COLO668 (cell line): ENCODE measurements around the gene CACNA1H.

ENCODE experiments used
- DNase-seq: peaks from one replicate; lab custom pipeline; 2025; ENCODE audit not compliant: unreplicated experiment; lab: John Stamatoyannopoulos, UW

The CACNA1H gene

DNA sequence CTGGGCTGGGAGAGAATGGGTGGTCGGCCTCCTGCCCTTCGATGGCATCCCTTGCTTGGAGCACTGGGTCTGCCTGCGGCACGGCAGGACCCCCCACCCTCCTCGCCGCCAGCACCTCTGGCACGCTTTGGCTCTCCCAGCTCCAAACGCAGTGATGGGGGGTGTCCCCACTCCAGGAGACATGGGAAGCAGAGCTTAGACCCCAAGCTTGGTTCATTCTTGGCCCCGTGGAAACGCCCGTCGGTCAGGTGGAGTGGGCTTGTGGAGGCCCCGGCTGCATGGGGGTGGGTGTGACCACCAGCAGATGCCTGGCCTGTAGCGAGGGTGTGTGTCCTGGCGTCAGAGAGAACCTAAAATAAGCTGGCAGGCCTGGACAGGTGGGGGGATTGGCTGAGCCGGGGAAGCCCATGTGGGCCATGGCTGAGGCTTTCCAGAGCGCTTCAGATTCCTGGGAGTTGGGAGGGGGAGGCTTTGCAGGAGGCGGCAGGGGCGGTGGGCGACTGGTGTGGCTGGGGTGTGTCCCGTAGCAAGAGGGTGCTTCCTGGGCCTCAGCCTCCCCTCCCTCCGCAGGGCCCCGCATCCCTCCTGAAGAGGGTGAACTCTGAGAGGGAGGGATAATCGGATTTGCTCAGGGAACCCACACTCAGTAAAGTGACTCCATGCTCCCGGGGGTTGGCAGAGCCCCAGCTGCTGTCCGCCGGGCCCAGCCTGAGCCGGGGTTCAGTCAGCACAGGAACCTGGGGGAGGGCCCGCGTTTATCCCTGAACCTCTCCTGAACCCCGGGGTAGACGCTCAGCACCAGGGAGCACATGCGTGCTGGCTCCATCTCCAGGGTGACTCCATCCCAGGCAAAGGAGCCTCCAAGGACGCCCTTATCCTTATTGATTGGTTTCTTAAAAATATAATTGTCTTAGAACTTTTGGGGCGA lies 3.4 kb downstream of the CACNA1H start:
- no peak for DNase-seq

DNA sequence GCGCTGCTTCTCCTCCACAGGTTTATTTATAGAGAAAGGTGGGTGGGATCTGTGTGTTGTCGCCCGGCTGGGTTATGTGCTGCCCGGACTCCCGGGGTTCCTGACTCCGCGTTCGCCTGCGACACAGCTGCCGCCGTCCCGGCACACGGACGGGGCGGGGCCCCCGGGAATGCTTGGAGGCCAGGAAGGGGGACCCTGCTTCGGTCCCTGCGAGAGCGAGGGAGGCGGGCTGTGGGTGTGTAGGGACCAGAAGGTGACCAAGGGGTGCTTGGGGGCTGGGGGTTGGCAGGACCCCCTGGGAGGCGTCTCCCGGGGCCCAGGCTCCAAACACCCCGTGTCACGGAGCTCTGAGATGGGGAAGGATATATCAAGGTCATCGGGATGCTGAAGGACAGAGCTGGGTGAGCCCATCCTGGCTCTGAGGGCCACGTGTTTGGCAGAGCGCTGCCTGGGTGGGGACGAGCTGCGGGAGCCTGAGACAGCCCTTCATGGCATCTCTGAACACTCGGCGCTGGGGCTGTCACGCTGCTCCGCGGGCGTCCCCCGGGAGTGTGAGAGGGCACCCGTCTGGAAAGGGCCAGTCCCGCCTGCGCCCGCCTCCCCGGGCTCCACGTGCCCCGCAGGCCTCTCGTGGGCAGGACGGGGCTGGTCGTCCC lies 4.2 kb downstream of the CACNA1H start:
- no peak for DNase-seq

DNA sequence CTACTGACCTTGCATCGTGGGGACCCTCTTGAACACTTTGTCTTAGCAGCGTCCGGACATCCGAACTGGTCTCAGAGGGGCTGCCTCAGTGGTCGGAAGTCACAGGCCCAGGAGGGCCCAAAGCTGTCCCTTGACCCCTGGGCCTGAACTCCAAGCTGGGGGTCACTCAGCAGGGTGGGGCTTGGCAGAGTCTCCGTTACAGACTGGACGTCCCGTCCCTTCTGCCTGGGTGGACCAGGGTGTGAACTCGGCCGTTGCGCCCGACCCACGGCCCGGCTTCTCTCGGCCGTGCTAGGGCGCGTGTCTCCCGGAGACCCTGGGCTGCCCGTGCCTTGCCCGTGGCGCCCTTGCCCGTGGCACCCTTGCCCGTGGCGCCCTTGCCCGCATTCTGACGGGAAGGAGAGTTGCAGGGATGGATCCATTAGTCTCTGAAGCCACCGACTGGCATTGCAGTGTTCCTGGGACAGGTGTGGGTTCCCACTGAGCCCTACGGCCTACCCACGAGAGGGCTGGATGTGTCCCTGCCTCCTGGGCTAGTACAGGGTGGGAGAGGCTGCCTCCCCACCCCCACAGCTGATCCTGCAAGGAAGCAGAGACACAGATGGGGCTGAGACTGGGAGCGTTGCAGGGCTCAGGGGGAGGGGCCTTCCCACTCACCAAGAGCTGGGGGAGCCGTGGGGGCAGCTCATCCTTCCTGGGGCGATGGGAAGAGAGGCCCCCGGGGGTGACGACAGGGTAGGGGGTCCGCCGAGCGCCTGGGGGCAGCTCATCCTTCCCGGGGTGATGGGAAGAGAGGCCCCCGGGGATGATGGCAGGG lies 4.9 kb downstream of the CACNA1H start:
- DNase-seq, result no peak

DNA sequence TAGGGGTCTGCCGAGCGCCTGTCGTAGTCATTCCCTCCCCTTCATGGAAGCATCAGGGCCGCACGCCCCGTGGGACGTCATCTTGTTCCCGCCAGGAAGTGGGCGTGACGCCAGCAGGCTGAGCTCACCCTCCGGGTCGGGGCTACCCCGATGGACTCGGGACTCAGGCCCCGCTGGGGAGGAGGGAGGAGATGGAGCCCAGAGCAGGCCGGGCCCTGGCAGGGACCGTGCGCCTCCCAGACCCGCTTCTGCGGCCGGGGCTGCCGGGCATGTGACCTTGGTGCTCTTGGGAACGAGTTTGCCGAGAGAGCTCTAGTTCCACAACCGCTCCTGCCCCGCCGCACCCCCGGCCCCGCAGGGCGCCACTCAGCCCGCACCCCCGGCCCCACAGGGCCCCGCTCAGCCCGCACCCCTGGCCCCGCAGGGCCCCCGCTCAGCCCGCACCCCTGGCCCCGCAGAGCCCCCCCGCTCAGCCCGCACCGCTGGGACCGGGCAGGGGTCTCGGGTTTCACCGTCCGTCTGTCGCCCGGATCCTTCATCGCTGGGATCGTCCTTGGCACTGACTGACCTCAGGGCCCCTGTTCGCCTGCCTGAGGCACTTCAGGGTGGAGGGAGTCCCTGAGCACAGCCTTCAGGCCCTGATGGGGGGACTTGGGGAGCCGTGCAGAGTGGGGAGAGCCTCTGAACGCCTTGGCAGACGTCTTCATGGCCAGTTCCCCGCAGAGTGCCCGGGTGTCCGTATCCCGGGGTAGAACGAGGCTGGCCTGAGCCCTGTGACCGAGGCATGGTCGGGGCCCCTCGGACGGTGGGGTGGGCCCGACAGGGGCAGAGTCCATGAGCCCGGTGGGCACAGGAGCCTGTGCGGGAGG lies 5.8 kb downstream of the CACNA1H start:
- DNase-seq, result no peak

DNA sequence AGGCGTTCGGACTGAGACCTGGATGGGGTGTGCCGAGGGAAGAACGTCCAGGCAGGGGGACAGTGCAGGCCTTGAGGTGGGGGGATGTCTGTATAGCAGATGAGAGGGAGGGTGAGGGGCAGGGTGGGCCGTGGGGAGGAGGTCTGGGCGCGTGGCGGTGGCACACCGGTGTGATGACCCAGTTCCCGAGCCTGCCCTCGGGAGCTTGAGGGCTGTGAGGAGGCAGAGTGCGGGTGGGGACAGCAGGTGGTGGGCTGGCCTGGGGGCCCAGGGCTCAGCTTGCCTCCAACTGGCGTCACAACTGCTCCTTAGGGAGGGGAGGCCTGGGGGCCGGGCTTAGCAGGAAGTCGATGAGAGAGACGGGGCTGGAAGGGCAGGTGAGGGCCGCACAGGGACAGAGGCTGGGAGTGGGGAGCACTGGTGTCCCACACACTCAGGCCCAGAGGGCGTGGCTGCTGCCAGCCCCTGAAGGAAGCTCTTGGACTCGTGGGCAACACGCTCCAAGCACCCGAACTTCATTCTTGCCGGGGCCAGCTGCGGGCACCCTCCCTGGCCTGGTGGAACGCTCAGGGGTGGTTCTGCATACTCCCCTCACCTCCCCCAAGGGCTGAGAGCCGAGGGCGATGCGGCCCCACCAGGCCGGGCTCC lies 6.5 kb downstream of the CACNA1H start:
- DNase-seq, result peak; percentile 27

DNA sequence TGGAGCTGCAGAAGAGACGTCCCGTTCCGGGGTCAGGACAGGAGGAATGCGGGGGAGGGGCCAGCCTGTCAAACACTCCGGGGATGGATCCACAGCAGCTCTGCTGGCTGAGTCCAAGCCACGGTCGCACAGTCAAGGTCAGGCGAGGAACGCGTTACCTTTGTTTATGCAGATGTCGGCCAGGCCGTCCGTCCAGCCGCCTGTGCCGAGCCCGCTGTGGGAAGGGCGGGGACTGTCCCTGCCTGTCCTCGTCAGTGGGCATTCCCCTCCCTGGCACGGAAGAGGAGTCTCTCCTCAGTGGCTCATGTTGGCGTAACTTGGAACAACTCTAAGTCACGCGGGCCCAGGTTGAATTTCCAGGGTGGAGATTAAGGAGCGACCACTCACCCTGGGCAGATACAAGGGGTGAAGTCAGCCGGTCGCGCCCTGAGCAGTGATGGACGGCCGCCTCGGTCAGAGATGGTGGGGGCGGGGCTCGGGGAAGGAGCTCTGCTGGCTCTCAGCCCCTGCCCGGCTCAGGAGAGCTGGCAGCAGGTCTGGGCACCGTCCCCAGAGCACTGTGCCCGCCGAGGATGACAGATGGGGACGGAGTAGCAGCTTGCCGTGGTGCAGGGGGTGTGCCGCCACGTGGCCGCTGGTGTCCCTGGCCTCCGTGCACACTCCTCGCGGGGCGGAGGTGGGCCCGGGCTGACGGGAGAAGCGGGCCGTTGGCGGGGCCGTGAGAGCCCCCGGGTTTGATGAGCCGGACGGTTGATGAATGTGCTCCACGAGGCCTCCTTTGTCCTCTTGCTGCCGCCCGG lies 7.3 kb downstream of the CACNA1H start:
- peak; percentile 45 for DNase-seq

DNA sequence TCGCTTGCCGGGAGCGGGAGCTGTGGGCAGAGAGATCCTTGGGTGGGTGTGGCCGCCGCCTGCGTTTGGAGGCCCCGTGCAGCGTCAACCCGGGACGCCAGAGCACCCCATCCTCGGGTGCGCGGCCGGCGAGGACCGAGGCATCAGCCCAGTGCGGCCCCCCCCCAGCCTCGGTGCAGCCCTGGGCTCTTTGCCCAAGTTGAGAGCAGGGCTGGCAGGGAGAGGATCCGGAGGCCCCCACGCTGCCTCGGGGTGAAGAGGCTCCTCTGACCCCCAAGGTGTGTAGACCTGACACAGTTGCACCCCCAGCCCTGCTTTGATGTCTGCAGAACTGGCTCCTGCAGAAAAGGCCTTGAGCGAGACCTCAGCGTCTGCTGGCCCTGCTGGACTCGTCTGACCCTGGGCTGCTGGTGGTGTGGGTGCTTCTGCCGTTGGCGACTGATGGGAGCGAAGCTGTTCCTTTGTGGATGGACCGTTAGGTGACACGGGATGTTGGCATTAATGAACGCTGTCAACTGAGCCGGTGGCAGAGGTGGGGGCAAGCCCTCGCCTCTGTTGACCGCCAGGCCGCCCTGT lies 8.0 kb downstream of the CACNA1H start:
- DNase-seq, result no peak

DNA sequence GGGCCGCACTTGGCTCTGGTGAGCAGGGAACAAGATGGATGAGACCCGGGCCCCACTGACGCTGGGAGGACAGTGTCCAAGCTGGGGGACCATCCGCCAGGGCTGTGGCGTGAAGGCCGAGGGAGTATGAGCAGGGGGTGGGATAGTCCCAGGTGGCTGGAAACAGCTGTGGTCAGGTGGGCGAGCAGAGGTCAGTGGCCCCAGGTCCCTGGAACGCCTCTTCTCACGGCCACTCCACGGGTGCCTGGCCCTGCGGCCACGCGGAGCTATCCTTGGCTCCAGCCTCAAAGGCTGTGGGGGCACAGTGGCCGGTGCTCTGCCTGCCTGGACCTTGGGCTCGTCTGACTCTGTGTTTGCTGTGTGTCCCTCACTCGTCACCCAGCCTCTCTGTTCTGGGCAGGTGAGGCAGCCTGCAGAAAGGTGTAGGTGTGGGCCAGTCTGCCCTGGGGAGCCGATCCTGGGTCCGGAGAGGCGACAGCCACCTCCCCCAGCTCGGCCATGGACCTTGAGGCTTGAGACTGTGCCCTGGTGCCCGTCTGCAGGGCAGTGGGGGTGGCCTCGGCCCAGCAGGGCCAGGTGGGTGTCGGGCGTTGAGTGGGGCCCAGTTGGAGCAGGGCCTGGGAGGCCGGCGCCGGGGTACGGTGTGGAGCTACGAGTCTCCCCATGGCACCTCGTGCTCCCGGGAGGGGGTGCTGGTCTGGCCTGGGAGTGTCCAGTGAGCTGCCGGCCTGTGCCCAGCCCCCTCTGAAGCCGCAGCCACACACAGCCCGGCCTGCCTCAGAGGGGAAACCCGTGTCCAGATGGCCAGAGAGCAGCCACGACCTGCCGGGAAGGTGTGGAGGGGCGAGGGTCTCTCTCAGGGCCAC lies 10.0 kb downstream of the CACNA1H start:
- DNase-seq, result no peak

DNA sequence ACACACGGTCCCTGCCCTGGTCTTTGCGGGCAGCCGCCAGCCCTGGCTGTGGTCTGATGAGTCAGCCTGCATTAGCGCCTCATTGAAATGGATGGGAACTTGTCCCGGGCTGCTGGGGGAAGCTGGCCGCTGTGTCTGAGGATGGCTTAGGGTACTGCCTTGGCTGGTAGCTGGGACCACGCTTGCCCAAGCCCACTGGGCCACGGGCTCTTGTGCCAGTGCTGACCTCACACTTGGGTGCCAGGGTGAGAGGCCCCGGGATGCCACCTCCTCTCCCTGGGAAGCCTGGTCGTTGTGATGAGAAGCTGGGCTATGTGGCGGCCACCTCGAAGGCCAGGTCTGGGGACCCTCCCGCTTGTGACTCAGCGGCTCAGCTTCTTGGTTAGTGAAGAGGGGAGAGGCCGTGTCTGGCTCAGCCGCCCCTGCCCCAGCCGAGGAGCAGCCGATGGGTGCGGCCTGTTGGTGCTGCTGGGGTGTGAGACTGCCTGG lies 10.7 kb downstream of the CACNA1H start:
- DNase-seq, result peak; percentile 21

DNA sequence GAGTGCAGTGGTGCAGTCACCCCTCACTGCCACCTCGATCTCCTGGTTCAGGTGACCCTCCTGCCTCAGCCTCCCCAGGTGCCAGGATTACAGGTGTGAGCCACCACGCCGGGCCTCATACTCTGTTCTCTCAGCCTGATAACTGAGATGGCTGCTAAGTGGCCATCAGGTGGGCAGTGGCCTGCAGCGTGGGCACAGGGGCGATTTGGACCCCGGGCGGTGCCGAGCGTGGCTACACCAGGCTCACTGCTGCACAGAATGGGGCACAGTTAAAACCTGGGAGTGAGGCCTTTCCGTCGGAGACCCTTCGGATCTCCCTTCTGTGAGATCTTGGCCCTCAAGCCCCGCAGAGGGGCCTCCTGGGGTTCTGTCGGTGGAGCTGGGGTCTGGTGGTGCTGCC lies 11.5 kb downstream of the CACNA1H start:
- DNase-seq, result no peak

DNA sequence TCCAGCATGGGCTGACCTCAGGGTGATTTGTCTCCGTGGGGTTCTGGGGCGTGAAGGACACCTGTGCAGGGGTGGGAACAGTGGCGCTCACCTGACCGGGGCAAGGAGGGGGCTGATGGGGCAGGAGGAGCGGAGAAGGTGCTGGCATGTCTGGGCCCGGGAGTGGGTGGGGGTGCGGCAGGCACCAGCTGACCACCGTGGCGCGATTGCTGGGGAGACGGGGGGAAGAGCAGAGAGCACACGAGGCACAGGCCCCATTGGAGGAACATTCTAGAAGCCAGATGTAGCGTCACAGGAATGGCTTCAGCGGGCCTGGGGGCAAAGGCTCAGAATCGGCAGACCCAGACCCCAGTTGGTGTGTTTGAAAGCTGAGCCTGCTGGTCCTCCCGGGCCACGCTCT lies 12.1 kb downstream of the CACNA1H start:
- no peak for DNase-seq

DNA sequence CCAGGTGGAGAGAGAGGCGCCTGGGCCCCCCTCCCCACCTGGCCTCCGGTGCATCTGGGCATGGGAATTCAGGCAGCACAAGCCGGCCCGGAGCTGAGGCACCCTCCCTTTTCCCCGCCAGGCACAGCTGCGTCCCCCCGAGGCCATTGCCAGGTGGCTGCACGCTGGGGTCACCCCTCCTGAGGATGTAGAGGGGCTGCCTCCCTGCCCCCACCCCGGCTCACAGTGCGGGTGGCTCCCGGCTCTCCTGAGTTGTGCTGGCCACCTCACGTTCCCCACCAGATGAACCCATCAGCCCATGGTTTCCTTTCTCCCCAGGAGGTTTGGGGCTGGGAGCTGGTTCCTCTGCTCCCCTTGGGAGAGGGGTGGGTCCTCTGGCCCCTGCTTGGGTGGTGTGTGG lies 12.6 kb downstream of the CACNA1H start:
- no peak for DNase-seq

DNA sequence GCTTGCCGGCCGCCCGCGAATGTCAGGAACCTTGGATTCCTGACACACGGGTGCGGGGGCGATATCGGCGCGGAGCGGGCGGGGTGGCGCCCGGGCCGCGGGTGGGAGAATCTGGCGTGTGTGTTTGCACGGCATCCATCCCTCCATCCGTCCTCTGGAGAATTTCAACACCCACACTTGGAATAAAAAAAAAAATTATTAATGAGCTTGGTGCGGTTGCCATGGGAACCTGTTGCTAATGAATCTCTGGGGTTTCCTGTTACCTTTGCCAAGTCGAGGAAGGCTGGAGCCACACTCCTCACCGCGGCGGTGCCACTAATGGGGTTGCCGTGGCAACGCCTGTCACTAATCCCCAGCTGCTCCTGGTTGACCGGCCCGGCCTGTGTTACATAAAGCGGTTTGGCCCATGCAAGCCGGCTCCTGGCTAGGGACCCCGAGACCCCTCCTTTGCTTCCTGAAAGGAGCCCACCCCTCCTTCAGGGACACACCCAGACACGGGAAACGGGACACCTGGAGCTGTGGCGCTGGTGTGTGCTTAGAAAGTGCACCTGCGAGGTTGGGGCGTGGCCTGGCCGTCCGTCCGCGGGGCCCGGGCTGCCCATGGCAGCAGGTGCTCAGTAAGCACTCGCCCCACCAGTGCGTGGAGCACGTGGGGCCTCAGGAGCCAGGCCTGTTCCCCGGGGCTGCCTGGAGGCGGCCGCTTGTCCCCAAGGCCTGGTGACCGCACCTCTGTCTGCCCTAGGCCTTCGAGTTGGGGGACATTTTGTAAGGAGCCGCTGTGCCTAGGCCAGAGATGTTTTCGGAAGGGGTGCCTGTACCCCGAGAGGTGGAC lies 14.6 kb downstream of the CACNA1H start:
- peak; percentile 96 for DNase-seq

DNA sequence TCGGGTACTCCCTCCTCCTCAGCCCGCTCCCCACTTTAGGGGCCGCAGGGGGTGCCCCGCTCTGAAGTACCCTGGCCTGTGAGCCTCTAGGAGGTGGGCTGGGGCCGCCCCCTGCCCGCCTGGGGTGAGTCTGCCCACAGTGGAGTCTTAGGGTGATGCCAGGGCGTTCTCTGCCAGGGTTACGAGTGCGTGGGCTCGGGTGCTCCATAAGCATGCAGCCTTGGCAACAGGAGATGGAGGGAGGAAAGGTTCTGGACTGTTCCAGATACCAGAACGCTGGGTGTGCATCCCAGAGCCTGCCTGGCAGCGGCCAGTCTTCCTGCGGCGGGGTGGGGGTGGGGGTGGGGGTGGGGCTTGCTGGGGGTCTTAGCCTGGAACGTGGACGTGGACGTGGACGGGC lies 15.9 kb downstream of the CACNA1H start:
- DNase-seq, result no peak

DNA sequence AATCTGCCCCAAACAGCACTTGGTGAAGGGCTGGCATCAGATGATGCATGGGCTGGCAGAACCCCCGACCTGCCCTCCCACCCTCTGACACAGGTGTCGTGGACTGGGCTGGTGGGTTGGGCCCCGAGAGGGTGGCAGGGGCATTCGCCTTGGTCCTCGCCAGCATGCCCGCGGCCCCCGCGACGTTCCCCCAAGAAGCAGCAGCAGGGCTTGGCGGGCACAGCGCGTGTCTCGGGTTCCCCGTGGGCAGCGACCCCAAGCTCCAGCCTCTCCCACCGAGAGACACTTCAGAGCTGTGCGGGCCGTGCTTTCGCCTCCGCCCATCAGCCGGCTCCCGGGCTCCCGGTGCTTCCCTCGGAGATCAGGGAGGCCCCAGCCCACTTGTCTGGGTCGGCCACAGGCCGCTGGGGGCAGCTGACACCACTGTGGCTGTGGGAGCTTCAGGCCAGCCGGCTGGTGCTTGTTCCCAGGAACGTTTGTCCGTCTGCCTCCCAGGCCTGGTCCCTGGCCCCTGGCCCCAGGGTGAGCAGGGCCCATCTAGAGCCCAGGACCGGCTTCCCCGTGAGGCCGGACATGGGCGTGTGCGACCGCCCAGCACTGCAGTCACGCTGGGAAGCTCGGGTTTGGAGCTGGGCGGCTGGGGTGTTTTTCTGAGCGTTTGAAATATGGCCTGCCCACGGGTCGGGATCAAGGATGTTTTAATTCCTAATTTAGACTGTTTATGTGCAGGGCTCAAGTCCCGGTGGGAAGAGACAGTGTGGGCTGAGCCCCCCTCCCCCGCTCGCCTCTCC lies 16.6 kb downstream of the CACNA1H start:
- DNase-seq, result no peak

DNA sequence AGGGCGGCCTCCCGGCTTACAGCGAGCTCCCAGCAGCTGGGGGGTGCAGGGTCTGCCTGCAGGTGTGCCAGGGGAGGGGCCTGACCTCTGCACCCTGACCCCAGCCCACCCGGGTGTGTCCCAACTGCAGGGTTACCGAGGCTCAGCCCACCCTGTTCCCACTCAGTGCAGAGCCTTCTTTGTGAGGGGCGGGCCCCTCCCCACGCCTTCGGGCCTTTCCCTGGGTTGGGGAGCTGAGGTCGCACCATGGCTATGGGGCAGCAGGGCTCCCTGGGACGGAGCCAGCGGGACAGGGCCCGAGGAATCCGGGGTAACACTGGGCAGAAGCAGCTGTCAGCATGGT lies 17.1 kb downstream of the CACNA1H start:
- no peak for DNase-seq
